Measurements from ENCODE around the gene DESI2. TPM values are rescaled to one million over a fixed set of nuclear protein-coding genes. Genes with fewer than 3 reads are reported as not detected.
"Not testable (repeated sequence)": the region's sequence is repeated elsewhere in the genome, so short reads cannot be mapped to it uniquely, and the experiment has no call there.

Gene DESI2
- total and polyA plus RNA-seq, 2 experiments from 2014 or later, result 33.0 to 43.3 TPM

DNA sequence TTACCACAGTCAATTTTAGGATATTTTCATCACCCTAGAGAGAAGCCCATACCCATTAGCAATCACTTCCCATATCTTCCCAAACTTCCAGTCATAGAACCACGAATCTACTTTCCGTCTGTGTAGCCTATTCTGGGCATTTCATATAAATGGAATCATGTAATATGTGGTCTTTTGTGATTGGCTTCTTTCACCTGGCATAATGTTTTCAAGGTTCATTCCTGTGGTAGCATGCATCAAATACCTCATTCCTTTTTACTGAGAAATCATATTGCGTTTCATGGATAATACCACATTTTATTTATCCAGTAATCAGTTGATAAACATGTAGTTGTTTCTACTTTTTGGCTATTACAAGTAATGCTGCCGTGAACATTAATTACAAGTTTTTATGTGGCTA is 21.5 kb downstream of the DESI2 start:
- peaks cover 6% of the 10 kb centered on the region for H3K4me1 ChIP-seq (ENCODE audit: low read depth)
- H3K9me3 ChIP-seq (ENCODE audit: low read depth), result no peaks in the 10 kb centered on the region
- H3K27ac ChIP-seq, result no peak overlapping the region
- no peaks in the 10 kb centered on the region for H3K36me3 ChIP-seq
- H3K27me3 ChIP-seq, result no peaks in the 10 kb centered on the region
- no peak overlapping the region for H3K4me3 ChIP-seq
- TF ChIP-seq, protein P1, sequence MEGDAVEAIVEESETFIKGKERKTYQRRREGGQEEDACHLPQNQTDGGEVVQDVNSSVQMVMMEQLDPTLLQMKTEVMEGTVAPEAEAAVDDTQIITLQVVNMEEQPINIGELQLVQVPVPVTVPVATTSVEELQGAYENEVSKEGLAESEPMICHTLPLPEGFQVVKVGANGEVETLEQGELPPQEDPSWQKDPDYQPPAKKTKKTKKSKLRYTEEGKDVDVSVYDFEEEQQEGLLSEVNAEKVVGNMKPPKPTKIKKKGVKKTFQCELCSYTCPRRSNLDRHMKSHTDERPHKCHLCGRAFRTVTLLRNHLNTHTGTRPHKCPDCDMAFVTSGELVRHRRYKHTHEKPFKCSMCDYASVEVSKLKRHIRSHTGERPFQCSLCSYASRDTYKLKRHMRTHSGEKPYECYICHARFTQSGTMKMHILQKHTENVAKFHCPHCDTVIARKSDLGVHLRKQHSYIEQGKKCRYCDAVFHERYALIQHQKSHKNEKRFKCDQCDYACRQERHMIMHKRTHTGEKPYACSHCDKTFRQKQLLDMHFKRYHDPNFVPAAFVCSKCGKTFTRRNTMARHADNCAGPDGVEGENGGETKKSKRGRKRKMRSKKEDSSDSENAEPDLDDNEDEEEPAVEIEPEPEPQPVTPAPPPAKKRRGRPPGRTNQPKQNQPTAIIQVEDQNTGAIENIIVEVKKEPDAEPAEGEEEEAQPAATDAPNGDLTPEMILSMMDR (IDR thresholded peaks at IDR 0.05; ENCODE audit: low read depth, low read length), result no peak
- no peak for DNase-seq (ENCODE audit: low read depth in 1 of 2, low spot score in 1 of 2)

DNA sequence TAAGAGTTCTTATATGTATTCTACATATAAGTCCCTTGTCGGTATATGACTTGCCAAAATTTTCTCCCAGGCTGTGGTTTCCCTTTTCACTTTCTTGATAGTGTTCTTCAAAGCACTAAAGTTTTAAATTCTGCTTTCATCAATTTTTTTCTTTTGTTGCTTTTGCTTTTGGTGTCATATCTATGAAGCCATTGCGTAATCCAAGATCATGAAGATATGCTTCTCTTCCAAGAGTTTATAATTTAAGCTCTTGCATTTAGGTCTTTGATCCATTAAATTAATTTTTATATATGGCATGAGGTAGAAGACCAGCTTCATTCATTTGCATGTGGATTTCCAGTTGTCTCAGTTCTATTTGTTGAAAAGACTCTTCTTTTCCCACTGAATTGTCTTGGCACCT is 22.2 kb downstream of the DESI2 start:
- DNase-seq (ENCODE audit: low read depth in 1 of 2, low spot score in 1 of 2), result no peak
- Histone ChIP-seq H3K27me3 (no peaks in the 10 kb centered on the region), H3K9me3 (ENCODE audit: low read depth) (no peaks in the 10 kb centered on the region), H3K4me1 (ENCODE audit: low read depth) (peaks cover 6% of the 10 kb centered on the region), H3K4me3 (no peak overlapping the region), H3K27ac (no peak overlapping the region), H3K36me3 (no peaks in the 10 kb centered on the region)
- TF ChIP-seq, protein P1 (IDR thresholded peaks at IDR 0.05; ENCODE audit: low read depth, low read length), result no peak

DNA sequence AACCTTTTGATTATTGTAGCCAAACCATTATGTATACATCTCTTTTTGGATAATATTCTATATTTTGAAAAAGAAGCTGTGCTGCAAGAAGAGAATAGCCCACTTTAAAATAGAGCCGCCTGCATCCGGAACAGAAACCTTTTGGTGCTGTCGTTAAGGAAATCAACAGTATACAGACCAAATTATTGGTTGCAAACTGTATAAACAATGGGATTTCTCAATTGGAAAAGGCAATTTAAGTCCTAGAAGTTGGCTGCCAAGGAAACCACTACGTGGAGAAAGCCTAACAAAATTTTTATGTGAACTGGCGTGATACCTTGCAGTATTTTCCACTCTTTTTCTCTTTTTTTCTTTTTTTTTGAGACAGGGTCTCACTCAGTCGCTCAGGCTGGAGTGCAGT is 25.8 kb downstream of the DESI2 start:
- Histone ChIP-seq H3K4me3 (no peak overlapping the region), H3K27ac (no peak overlapping the region), H3K4me1 (ENCODE audit: low read depth) (no peaks in the 10 kb centered on the region), H3K36me3 (no peaks in the 10 kb centered on the region), H3K9me3 (ENCODE audit: low read depth) (no peaks in the 10 kb centered on the region), H3K27me3 (no peaks in the 10 kb centered on the region)
- DNase-seq (ENCODE audit: low read depth in 1 of 2, low spot score in 1 of 2), result no peak
- TF ChIP-seq, protein P1 (IDR thresholded peaks at IDR 0.05; ENCODE audit: low read depth, low read length), result no peak

DNA sequence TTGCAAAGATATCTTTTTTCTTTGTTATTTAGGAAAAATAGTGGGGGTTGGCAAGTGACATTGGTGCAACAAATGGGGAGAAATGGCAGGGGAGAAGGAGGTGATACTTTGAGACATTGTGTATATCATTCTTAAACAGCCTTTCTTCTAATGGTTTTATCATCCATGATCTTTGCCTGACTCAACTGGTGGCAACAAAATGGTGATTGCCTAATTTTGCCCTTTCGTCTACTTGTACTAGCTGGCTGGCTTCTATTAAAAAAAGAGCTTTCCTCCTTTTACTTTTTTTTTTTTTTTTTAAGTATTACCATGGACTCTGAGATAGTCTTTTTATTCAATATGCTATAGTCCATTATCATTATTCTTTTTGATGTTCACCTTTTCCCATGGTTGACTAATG is 27.7 kb downstream of the DESI2 start:
- TF ChIP-seq, protein P1 (IDR thresholded peaks at IDR 0.05; ENCODE audit: low read depth, low read length), result no peak
- H3K4me3 ChIP-seq, result no peak overlapping the region
- peak in 1 of 2 donors; percentile 42 for DNase-seq (ENCODE audit: low read depth in 1 of 2, low spot score in 1 of 2)

DNA sequence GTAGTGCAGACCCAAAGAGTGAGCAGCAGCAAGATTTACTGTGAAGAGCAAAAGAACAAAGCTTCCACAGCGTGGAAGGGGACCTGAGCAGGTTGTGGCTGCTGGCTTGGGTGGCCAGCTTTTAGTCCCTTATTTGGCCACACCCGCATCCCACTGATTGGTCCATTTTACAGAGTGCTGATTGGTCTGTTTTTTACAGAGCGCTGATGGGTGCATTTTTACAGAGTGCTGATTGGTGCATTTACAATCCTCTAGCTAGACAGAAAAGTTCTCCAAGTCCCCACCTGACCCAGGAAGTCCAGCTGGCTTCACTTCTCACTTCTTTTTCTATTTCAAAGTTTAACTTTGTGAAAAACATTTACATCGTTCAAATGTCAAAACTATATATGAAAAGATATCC is 29.2 kb downstream of the DESI2 start:
- H3K4me1 ChIP-seq (ENCODE audit: low read depth); H3K36me3 ChIP-seq; DNase-seq (ENCODE audit: low read depth in 1 of 2, low spot score in 1 of 2): not testable (repeated sequence)

More for the DNA sequence above, 27.7 kb downstream of the DESI2 start:
- H3K27me3 ChIP-seq, result no peaks in the 10 kb centered on the region
- no peaks in the 10 kb centered on the region for H3K4me1 ChIP-seq (ENCODE audit: low read depth)
- H3K27ac ChIP-seq, result no peak overlapping the region
- H3K36me3 ChIP-seq, result no peaks in the 10 kb centered on the region
- no peaks in the 10 kb centered on the region for H3K9me3 ChIP-seq (ENCODE audit: low read depth)

DNA sequence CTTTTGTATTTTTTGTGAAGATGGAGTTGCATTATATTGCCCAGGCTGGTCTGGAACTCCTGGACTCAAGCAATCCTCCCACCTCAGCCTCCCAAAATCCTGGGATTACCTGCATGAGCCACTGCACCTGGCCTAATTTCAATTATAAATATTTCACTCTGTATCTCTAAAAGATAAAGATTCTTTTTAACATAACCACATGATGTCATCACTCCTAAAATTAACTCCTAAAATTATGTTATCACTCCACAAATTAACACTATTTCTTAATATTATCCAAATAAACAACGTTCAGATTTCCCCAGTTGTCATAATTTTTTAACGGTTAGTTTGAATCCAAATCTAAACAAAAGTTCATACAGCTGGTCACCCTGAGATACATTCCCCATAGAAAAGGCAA is 43.0 kb downstream of the DESI2 start:
- no peaks in the 10 kb centered on the region for H3K9me3 ChIP-seq (ENCODE audit: low read depth)
- H3K27me3 ChIP-seq, result no peaks in the 10 kb centered on the region
- no peaks in the 10 kb centered on the region for H3K4me1 ChIP-seq (ENCODE audit: low read depth)
- TF ChIP-seq, protein P1 (IDR thresholded peaks at IDR 0.05; ENCODE audit: low read depth, low read length), result no peak
- H3K36me3 ChIP-seq, result peaks cover 26% of the 10 kb centered on the region
- H3K4me3 ChIP-seq, result no peak overlapping the region
- H3K27ac ChIP-seq, result no peak overlapping the region
- DNase-seq (ENCODE audit: low read depth in 1 of 2, low spot score in 1 of 2), result no peak

More for the DNA sequence above, 29.2 kb downstream of the DESI2 start:
- H3K9me3 ChIP-seq (ENCODE audit: low read depth); H3K27ac ChIP-seq; H3K27me3 ChIP-seq; H3K4me3 ChIP-seq: not testable (repeated sequence)

All from cardiac muscle cell (in vitro differentiated cells and primary cell).